HepG2 (cell line): ENCODE measurements around the gene ABHD1. TPM values are rescaled to one million over a fixed set of nuclear protein-coding genes. Genes with fewer than 3 reads are reported as not detected.

Source experiments
- ARNTL ChIP-seq: sonication (generic); formaldehyde crosslinking; IDR thresholded peaks from 2 replicates; pipeline ENCODE4 v1.4.0; 2020; ENCODE audit warnings: mild to moderate bottlenecking, missing genetic modification reagents
- EEA1 ChIP-seq: sonication (generic); formaldehyde crosslinking; IDR thresholded peaks from 2 replicates; pipeline ENCODE4 v1.5.1; 2020; ENCODE audit warnings: mild to moderate bottlenecking, missing genetic modification reagents, borderline replicate concordance
- EHMT2 ChIP-seq: fragments of 200-600 bp; sonication (generic); IDR thresholded peaks from 2 replicates; pipeline ENCODE4 v1.7.0; 2017; ENCODE audit warnings: antibody characterized with exemption, low read depth, low read length, borderline replicate concordance
- FOXO1 ChIP-seq: sonication (generic); formaldehyde crosslinking; IDR thresholded peaks from 2 replicates; pipeline ENCODE4 v1.4.0; 2020; ENCODE audit warnings: missing genetic modification reagents
- HNRNPH1 ChIP-seq: fragments of 200-400 bp; formaldehyde crosslinking; optimal IDR thresholded peaks from 2 replicates; pipeline ENCODE3; 2017; ENCODE audit warnings: mild to moderate bottlenecking, low read depth, low read length
- ISL2 ChIP-seq: sonication (generic); formaldehyde crosslinking; IDR thresholded peaks from 2 replicates; pipeline ENCODE4 v1.5.0; 2020; ENCODE audit warnings: missing genetic modification reagents
- PCBP2 ChIP-seq: fragments of 200-400 bp; formaldehyde crosslinking; optimal IDR thresholded peaks from 2 replicates; pipeline ENCODE3; 2018; ENCODE audit warnings: low read length, low read depth; ENCODE audit not compliant: poor library complexity, severe bottlenecking
- YEATS4 ChIP-seq: sonication (generic); formaldehyde crosslinking; IDR thresholded peaks from 2 replicates; pipeline ENCODE4 v1.4.0; 2020; ENCODE audit warnings: missing genetic modification reagents, borderline replicate concordance
- ZBTB21 ChIP-seq: sonication (generic); formaldehyde crosslinking; IDR thresholded peaks from 2 replicates; pipeline ENCODE4 v1.4.0; 2020; ENCODE audit warnings: missing genetic modification reagents
- ZNF460 ChIP-seq: sonication (generic); formaldehyde crosslinking; IDR thresholded peaks from 2 replicates; pipeline ENCODE4 v1.5.1; 2020; ENCODE audit warnings: missing genetic modification reagents, mild to moderate bottlenecking, borderline replicate concordance
- ZNF501 ChIP-seq: sonication (generic); formaldehyde crosslinking; IDR thresholded peaks from 2 replicates; pipeline ENCODE4 v1.5.1; 2020; ENCODE audit warnings: mild to moderate bottlenecking, moderate library complexity, missing genetic modification reagents
- ZNF652 ChIP-seq: IDR thresholded peaks from 2 replicates; pipeline ENCODE4 v1.6.1; 2016; ENCODE audit warnings: low read depth, borderline replicate concordance
- ZSCAN29 ChIP-seq: sonication (generic); formaldehyde crosslinking; conservative IDR thresholded peaks from 2 replicates; pipeline ENCODE4 v1.4.0; 2020; ENCODE audit warnings: mild to moderate bottlenecking, missing genetic modification reagents
- polyA plus RNA-seq, 8 experiments: library from polyadenylated mRNA; depleted of rRNA in 3 of 8; stranded (reverse) in 7 of 8; unstranded in 1 of 8; fragments of >200 nt; fragmentation: Illumina TruSeq in 4 of 8; extraction: Trizol in 4 of 8; gene quantifications; 2 replicates each; pipeline versions ENCODE4 v1.2.1 to v1.2.3, GENCODE V29; 2011 to 2016; ENCODE audit warnings: low read depth in 4 of 8, missing spikeins in 1 of 8, mixed read lengths in 1 of 8; ENCODE audit not compliant: insufficient read depth in 1 of 8
- total RNA-seq, 5 experiments: library from RNA; depleted of rRNA; stranded (reverse); fragments of >200 nt; fragmentation: Illumina TruSeq; extraction: Trizol; gene quantifications; 2 replicates each; pipeline ENCODE4 v1.2.3, GENCODE V29; 2016; ENCODE audit warnings: low read depth in 1 of 5
- TF ChIP-seq, protein P1 (sequence below): conservative IDR thresholded peaks from 2 replicates; pipeline ENCODE4 v1.6.1; 2018; ENCODE audit warnings: missing genetic modification reagents
- TF ChIP-seq, protein P2 (sequence below): sonication (generic); formaldehyde crosslinking; IDR thresholded peaks from 2 replicates; pipeline ENCODE4 v1.5.0; 2020; ENCODE audit warnings: mild to moderate bottlenecking, missing genetic modification reagents, moderate library complexity
- TF ChIP-seq, protein P3 (sequence below): sonication (generic); formaldehyde crosslinking; IDR thresholded peaks from 2 replicates; pipeline ENCODE4; 2020; ENCODE audit warnings: missing genetic modification reagents, mild to moderate bottlenecking, borderline replicate concordance
- TF ChIP-seq, protein P4 (sequence below): sonication (generic); formaldehyde crosslinking; IDR thresholded peaks from 2 replicates; pipeline ENCODE4 v1.5.1; 2020; ENCODE audit warnings: mild to moderate bottlenecking, moderate library complexity, missing genetic modification reagents
- TF ChIP-seq, protein P5 (sequence below): sonication (generic); formaldehyde crosslinking; conservative IDR thresholded peaks from 2 replicates; pipeline ENCODE4 v1.4.0; 2020; ENCODE audit warnings: missing genetic modification reagents

ABHD1 gene
- total and polyA plus RNA-seq, 2 of the 13 experiments (the other 11 are each of a cell fraction or from before 2014, with no cell fraction given): 0.04 to 0.81 TPM

DNA sequence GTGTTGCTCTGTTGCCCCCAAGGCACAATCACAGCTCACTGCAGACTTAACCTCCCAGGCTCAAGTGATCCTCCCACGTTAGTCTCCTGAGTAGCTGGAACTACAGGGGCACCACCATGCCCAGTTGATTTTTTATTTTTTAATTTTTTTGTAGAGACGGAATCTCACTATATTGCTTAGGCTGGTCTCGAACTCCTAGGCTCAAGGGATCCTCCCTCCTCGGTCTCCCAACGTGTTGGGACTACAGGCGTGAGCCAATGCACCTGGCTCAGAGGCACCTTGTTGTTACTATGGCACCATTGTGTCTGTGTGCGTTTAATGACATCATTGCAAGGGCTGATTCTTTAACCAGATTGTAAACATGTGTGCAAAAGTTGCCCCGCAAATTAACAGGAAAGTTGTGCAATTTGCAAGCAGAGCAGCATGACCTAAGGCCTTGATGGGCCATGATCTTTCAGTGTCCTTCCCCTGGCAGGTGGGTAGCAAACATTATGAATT lies 47.8 kb downstream of the ABHD1 start (continued):
- TF ChIP-seq ARNTL (CRISPR knock-in tag): peak; percentile 95
- TF ChIP-seq YEATS4 (CRISPR knock-in tag): peak; percentile 59; the same call in 1 of the 2 replicates
- TF ChIP-seq, protein P1, sequence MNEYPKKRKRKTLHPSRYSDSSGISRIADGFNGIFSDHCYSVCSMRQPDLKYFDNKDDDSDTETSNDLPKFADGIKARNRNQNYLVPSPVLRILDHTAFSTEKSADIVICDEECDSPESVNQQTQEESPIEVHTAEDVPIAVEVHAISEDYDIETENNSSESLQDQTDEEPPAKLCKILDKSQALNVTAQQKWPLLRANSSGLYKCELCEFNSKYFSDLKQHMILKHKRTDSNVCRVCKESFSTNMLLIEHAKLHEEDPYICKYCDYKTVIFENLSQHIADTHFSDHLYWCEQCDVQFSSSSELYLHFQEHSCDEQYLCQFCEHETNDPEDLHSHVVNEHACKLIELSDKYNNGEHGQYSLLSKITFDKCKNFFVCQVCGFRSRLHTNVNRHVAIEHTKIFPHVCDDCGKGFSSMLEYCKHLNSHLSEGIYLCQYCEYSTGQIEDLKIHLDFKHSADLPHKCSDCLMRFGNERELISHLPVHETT: 0 out of 2 replicates have a peak, but pooled peaks have one; percentile 28
- peak; percentile 62; the same call in 1 of the 2 replicates for TF ChIP-seq EHMT2
- TF ChIP-seq ZNF501: peak; percentile 67
- TF ChIP-seq, protein P2, sequence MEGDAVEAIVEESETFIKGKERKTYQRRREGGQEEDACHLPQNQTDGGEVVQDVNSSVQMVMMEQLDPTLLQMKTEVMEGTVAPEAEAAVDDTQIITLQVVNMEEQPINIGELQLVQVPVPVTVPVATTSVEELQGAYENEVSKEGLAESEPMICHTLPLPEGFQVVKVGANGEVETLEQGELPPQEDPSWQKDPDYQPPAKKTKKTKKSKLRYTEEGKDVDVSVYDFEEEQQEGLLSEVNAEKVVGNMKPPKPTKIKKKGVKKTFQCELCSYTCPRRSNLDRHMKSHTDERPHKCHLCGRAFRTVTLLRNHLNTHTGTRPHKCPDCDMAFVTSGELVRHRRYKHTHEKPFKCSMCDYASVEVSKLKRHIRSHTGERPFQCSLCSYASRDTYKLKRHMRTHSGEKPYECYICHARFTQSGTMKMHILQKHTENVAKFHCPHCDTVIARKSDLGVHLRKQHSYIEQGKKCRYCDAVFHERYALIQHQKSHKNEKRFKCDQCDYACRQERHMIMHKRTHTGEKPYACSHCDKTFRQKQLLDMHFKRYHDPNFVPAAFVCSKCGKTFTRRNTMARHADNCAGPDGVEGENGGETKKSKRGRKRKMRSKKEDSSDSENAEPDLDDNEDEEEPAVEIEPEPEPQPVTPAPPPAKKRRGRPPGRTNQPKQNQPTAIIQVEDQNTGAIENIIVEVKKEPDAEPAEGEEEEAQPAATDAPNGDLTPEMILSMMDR: 0 out of 2 replicates have a peak, but pooled peaks have one; percentile 4
- TF ChIP-seq ZNF652 (CRISPR knock-in tag): peak; percentile 50; the same call in 1 of the 2 replicates
- no peak for TF ChIP-seq HNRNPH1
- peak; percentile 60; the same call in 1 of the 2 replicates for TF ChIP-seq ZNF460
- TF ChIP-seq ZBTB21 (CRISPR knock-in tag): peak; percentile 92
- TF ChIP-seq, protein P3, sequence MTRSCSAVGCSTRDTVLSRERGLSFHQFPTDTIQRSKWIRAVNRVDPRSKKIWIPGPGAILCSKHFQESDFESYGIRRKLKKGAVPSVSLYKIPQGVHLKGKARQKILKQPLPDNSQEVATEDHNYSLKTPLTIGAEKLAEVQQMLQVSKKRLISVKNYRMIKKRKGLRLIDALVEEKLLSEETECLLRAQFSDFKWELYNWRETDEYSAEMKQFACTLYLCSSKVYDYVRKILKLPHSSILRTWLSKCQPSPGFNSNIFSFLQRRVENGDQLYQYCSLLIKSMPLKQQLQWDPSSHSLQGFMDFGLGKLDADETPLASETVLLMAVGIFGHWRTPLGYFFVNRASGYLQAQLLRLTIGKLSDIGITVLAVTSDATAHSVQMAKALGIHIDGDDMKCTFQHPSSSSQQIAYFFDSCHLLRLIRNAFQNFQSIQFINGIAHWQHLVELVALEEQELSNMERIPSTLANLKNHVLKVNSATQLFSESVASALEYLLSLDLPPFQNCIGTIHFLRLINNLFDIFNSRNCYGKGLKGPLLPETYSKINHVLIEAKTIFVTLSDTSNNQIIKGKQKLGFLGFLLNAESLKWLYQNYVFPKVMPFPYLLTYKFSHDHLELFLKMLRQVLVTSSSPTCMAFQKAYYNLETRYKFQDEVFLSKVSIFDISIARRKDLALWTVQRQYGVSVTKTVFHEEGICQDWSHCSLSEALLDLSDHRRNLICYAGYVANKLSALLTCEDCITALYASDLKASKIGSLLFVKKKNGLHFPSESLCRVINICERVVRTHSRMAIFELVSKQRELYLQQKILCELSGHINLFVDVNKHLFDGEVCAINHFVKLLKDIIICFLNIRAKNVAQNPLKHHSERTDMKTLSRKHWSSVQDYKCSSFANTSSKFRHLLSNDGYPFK: no peak
- no peak for TF ChIP-seq EEA1
- TF ChIP-seq, protein P4, sequence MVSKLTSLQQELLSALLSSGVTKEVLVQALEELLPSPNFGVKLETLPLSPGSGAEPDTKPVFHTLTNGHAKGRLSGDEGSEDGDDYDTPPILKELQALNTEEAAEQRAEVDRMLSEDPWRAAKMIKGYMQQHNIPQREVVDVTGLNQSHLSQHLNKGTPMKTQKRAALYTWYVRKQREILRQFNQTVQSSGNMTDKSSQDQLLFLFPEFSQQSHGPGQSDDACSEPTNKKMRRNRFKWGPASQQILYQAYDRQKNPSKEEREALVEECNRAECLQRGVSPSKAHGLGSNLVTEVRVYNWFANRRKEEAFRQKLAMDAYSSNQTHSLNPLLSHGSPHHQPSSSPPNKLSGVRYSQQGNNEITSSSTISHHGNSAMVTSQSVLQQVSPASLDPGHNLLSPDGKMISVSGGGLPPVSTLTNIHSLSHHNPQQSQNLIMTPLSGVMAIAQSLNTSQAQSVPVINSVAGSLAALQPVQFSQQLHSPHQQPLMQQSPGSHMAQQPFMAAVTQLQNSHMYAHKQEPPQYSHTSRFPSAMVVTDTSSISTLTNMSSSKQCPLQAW: peak; percentile 96
- no peak for TF ChIP-seq PCBP2
- TF ChIP-seq ISL2 (CRISPR knock-in tag): peak; percentile 97
- TF ChIP-seq FOXO1 (CRISPR knock-in tag): peak; percentile 99
- TF ChIP-seq, protein P5, sequence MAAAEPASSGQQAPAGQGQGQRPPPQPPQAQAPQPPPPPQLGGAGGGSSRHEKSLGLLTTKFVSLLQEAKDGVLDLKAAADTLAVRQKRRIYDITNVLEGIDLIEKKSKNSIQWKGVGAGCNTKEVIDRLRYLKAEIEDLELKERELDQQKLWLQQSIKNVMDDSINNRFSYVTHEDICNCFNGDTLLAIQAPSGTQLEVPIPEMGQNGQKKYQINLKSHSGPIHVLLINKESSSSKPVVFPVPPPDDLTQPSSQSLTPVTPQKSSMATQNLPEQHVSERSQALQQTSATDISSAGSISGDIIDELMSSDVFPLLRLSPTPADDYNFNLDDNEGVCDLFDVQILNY (CRISPR knock-in tag): no peak
- no peak for TF ChIP-seq ZSCAN29 (CRISPR knock-in tag)
